HT1080 (cell line): ENCODE results near the gene ENKD1. TPM values are rescaled to one million over a fixed set of nuclear protein-coding genes. Genes with fewer than 3 reads are reported as not detected.

Experiments
- DNase-seq: peaks from one replicate; pipeline ENCODE4 v3.0.0-alpha.2; 2015; ENCODE audit warnings: low read depth
- total RNA-seq: library from RNA; depleted of rRNA; stranded (reverse); fragments of >200 nt; shearing (Covaris generic); gene quantifications from 2 replicates; pipeline ENCODE4 v1.2.3, GENCODE V29; 2014

Gene ENKD1
- total RNA-seq, 1 experiment from 2014 or later: 26.2 TPM

- DNase-seq: no peak
Observed at GRCh38 chr16:67679935-67680897, 13.7 kb upstream of the ENKD1 start.

GRCh38 chr16:67678354-67679023, 11.9 kb upstream of the ENKD1 start:
- no peak for DNase-seq

DNA sequence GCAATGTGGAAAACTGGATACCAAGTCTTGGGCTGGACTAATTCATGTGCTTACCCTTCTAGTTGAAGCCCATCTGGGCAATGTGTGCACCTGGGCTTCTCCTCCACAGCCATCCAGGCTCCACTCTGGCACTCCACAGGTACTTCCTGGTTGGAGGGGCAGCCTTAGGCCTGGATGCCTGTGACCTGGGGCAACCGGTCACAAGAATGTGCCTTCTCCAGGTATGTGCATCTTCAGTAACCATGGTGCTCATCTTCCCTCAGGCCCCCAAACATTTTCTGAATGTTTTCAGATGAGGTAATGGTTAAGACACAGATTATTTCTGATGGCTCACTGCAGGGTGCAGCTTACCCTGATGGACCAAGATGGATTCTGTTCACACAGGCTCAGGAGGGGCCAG, 11.2 kb upstream of the ENKD1 start:
- no peak for DNase-seq

- no peak for DNase-seq
Observed at GRCh38 chr16:67676939-67677338, 10.4 kb upstream of the ENKD1 start.

DNA sequence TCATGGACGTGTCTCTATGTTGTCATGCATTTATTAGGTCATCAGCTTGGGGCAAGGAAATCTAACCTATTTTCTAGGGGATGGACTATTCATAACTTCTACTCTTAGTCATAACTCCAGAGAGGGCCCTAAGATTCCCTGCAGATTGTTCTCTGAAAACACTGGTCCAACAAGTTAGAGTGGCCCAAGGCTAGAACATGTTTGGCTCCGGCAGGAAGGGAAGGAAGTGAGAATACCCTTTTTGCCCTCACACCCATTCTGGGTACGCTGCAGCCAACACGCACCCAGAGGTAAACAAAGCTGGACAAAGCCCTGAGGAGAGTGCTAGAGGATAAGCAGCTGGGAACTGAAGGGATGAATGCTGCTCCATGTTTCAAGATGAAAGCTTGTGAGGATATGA, 10.0 kb upstream of the ENKD1 start:
- DNase-seq: no peak

DNA sequence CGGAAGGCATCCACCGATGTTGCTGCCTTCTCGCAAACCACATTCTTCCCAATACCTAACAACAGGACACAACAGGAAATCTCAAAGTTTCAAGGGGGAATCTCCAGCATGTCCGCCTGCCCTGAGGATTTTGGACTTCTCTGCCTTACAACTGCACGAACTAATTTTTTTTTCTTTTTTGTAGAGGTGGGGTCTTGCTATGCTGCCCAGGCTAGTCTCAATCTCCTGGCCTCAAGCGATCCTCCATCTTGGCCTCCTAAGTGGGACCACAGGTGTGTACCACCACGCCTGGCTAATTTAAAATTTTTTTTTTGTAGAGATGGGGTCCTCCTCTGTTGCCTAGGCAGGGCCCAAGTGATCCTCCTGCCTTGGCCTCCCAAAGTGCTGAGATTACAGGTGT, 9.4 kb upstream of the ENKD1 start:
- no peak for DNase-seq

DNA sequence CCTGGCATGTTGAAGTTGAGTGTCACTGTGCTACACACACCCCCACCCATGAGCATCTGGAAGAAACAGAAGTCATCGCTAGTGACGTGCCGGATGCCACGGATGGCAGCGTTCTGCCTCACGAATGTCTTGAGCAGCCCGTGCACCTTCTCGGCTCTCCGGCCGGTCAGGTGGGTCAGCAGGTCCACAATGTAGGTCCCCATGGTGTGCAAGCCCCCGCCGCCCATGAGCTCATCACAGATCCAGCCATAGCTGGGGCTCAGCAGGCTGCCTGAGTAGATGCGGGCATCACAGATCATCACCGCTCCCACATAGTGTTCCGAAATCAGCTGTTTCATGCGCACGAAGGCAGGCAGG, 9.0 kb upstream of the ENKD1 start:
- no peak for DNase-seq

DNA sequence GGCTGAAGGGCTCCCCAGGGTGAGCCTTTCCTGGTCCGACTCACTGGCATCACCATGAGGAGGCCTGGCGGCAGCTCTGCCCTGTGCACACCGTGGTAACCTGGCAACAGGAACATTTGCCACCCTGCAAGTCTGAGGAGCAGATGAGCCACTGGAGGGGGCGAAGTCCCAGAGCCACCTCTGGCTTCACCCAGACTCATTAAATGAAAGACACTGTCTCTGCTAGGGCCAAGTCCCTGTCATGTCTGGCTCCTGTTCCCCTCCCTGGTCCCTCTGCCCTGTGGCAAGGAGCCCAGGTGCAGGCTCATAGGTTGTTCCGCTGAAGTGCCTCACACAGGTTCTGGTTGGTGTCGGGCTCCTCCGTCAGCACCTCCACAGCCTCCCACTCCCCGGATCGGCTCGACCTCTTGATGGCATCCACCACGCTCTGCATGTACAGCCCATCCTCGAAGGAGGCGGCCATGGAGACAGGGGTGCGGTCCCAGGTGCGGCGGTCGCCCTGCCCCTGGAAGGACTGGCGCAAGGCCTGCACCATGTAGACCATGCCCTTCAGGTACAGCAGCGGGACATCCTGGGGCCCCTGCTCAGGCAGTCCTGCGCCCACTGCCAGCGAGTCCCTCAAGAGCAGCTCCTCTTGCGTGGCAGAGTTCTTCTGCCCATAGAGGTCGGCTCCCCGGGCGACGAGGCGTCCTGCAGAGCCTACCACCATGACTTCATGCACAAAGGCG, 8.5 kb upstream of the ENKD1 start:
- no peak for DNase-seq

- DNase-seq: no peak
Observed at GRCh38 chr16:67673712-67674580, 7.4 kb upstream of the ENKD1 start.

DNA sequence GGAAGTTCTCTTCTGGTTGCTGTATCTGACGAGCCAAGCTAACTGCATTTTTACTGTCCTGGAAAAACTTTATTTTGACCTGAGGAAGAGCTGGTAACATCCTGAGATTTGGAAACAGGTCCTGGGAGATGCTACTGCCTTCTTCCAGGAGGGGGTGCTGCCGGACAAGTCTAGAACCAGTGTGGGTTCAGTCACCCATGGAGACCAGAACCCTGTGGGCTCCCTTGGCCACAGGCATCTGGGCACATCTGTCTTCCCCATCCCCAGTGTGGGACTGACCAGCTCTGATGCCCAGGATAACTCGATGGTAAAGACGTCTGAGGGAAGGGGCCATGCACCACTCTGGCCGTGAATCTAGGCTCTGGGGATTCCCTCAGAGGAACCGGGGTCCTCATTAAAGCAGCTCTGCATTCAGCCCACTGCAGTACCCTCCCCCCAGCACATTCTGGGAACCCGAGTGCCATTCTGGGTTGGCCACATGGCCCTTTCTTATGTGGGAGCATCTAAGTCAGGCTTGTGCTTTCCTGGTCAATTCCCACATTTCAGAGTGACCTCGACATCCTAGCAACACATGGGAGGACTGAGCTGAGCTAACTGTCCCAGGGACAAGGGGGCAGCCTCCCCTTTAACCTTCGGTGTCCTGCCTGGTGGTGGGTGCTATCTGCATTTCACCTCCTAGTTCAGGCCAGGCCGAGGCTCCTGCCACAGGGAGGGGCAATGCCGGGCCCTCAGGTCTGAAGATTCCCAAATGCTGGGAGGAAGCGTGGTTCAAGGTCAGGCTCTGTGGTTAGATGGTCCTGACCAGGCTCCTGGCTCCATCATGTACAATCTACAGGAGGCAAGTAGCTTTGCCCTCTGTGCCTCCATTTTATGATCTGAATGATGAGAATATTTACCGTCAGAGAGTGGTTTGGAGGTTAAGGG, 6.5 kb upstream of the ENKD1 start:
- peak; percentile 63 for DNase-seq

GRCh38 chr16:67672306-67672705, 5.8 kb upstream of the ENKD1 start:
- no peak for DNase-seq

GRCh38 chr16:67669499-67670101, 3.0 kb upstream of the ENKD1 start:
- no peak for DNase-seq

DNA sequence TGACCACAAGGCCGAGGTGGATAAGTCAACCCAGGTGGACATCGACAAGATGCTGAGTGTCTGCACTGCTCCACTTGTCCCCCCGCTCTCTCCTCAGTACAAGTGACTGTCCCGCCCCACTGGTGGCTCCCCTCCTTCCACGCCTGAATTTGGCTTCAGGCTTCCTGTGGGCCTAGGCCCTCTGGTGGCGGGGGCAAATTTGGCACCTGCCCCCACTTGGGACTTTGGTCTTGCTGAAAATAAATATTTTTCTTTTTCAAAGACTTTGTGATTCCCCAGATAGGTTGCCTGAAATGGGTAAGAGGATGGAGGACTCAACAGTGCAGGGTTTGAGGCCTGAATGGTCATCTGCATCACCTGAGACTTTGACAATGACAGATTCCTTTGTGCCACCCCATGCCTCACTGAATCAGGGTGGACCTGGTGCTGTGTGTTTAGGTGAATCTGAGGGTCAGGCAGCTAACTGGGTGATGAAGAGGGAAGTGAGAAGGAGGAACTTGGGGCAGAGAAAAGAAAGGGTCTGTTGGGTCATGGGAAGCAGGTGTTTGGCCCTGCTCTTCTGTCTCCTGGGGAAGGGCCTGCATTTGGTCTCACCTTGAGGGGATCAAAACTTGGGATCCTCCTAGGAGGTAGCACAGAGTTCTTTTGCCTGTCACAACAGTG, 2.1 kb upstream of the ENKD1 start:
- DNase-seq: no peak

GRCh38 chr16:67667817-67668494, 1.4 kb upstream of the ENKD1 start:
- DNase-seq: peak; percentile 88

- DNase-seq: no peak
Observed at GRCh38 chr16:67667453-67667816, 885 bp upstream of the ENKD1 start.

DNA sequence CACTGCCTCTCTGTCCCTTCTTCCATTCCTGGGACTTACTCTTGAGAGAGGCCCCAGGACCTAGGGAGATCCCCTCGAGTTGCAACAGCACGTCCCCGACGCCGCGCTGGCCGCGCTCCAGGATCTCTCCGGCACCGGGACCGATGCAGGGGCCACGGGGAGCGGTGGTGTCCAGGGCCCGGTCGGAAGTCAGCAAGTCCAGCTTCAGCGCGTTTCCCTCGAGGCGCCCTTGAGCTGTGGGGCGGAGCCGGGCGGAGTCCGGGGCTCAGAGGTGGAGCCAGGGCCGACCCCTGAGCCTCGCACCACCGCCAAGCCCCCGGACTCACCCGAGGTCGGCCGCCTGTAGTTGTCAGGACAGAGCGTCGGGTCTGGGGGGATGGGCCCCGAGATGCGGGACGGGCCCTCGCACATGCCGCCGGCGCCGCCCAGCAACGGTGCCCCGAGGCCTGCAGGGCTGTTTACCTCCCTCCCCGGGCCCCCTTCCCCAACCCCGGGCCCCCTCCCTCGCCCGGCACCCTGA, 458 bp downstream of the ENKD1 start:
- peak; percentile 40 for DNase-seq

GRCh38 chr16:67665598-67665997, 952 bp downstream of the ENKD1 start:
- no peak for DNase-seq

- DNase-seq: no peak
Observed at GRCh38 chr16:67664871-67665270, 1.7 kb downstream of the ENKD1 start.
